LNCaP clone FGC (cell line): ENCODE data around the gene CFAP157.

Source experiments
- DNase-seq: peaks from one replicate; pipeline ENCODE4 v3.0.0-alpha.2; 2011; ENCODE audit warnings: low read depth
- H3K4me3 ChIP-seq: 2 replicates; pipeline ENCODE4 v1.5.1; 2011; ENCODE audit warnings: mild to moderate bottlenecking, low read depth, low read length, control low read depth
- CTCF ChIP-seq: IDR thresholded peaks from 2 replicates; pipeline ENCODE4 v1.5.1; 2012; ENCODE audit warnings: mild to moderate bottlenecking; ENCODE audit not compliant: control insufficient read depth, insufficient read depth; ENCODE audit errors: extremely low read depth

The CFAP157 gene

DNA sequence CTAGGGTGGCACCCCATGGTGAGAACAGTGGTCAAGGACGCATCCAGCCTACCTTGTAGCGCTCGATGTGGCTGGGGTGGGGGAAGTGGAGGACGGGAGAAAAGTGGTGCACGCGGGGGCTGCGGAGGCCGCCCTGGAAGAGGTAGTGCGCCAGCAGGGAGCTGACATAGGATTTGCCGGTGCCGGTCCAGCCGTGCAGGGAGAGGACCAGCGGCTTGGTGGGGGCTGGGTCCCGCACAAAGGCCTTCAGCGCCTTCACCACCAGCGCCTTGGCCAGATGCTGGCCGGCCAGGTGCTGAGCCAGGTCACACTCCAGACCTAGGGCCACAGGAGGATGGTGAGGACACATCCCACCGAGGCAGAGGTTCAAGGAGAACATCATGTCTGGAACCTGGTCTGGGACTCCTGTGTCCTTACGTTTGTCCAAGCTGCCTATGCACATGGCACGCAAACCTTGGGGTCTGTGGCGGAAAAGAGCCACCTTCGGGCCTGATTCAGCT lies 27.5 kb downstream of the CFAP157 start:
- no peak for DNase-seq
- peak overlapping the region; percentile 58 for H3K4me3 ChIP-seq
- no peak for TF ChIP-seq CTCF

- peak within 1 kb of the TSS; percentile 58 for H3K4me3 ChIP-seq
- TF ChIP-seq CTCF, result peak; percentile 99
- peak; percentile 85 for DNase-seq
Measured at GRCh38 chr9:127734747-127735529, 28.1 kb downstream of the CFAP157 start, which contains the start of gene TOR2A. Gene TOR2A (minus strand): TSS chr9:127735294. CDS start chr9:127735270, 24 bp downstream.

DNA sequence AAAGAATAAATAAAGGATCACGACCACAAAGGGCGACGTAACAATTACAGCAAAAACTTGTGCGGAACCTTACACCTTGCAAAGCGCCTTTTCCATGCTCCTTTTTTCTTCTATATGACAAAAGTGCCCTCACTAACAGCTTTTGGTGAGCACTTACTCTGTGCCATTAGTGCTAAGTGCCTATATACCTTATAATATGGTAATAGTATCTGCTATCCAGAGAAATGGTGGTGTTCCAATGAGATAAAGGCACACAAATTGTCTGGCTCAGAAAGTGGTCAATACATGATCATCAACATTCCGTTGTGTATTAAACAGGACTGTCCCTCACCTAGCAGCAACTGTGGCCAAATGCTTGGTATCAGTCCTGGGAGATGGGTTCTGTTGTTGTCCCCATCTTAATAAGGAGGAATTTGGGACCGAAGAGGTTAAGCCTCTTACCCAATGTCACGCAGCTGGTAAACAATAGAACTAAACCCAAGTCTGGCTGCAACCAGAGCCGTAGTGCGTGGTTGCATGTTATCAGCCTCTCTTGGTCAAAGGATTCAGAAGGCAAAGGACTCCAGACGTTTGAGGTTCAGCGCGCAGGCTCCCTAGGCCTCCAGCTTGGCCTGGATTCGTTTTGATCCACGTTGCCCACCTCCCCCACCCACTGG lies 28.9 kb downstream of the CFAP157 start:
- DNase-seq, result no peak
- TF ChIP-seq CTCF, result no peak
- no peak overlapping the region for H3K4me3 ChIP-seq

DNA sequence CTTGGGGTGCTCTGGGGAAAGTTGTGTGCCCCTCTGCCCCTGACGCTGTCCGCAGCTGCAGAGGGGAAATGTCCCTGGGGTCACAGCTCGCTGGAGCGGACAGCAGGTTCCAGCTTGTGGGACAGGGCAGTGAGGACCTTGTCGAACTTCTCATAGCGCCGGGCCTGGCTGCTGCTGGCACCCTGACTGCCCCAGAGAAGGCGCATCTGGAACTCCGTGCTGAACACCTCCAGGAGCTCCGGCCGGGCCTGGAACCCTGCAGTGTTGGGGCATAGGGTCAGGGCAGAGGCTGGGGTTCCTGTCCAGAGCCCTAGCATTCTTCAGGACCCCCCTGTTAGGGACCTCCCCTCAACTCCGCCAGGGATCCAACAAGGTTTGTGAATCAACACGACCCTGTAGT lies 31.9 kb downstream of the CFAP157 start:
- H3K4me3 ChIP-seq, result no peak overlapping the region
- DNase-seq, result no peak
- no peak for TF ChIP-seq CTCF

DNA sequence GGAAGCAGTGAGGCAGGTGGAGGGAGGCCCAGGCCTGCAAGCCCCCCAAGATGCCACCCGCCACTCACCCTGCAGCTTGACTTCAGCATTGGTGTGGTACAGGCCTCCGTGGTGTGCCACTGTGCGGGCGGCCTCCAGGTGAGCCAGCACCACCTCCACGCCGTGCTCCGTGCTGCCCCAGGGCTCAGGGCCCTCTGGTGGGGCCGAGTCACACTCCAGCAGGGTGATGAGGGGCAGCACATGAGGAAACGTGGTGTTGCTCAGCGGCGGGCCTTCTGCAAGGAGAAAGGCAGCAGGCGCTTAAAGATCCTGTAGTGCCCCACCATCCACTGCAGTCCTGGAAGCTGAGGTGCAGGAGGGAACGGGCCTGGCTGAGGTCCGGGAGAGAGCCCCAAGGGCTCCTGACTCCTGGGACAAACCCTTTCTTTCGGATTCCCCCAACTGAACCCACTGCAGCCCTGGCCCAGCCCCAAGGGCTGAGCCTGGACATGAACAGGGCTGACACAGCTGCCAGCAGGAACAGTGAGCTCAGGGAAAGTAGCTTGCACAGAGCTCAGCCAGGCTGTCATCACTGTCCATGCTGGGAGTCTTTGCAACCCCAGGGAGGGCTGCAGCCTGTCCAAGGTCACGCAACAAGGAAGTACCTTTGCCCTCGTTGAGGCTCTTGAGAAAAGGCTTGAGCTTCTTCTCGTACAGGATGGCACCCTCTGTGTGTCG lies 33.0 kb downstream of the CFAP157 start:
- DNase-seq, result no peak
- H3K4me3 ChIP-seq, result no peak overlapping the region
- no peak for TF ChIP-seq CTCF

- H3K4me3 ChIP-seq, result no peak overlapping the region
- TF ChIP-seq CTCF, result no peak
- DNase-seq, result no peak
Measured at GRCh38 chr9:127741831-127742434, 35.1 kb downstream of the CFAP157 start.
